ENCODE results near the gene MAST4. TPM values are rescaled to one million over a fixed set of nuclear protein-coding genes. Genes with fewer than 3 reads are reported as not detected.

MAST4 gene
- total RNA-seq, 2 donors from 2014 or later: 11.0 to 11.5 TPM

- peaks cover 29% of the 10 kb centered on the region for H3K4me1 Mint-ChIP-seq
- no peak overlapping the region for H3K27ac Mint-ChIP-seq
- no peaks in the 10 kb centered on the region for H3K9me3 Mint-ChIP-seq
- TF ChIP-seq CTCF (conservative IDR thresholded peaks at IDR 0.05): no peak
- 93% methylated on average over 1 of the region's 1 CpG; no CpG with 5 or more reads in 1 of the 2 experiments for WGBS, 2 experiments (ENCODE audit: insufficient coverage in 1 of 2, insufficient read length in 1 of 2)
- DNase-seq: no peak
- Histone ChIP-seq H3K4me3 (ENCODE audit: low read length) (no peak overlapping the region), H3K4me1 (ENCODE audit: control insufficient read depth, insufficient read depth, low read length) (peaks cover 8% of the 10 kb centered on the region), H3K9me3 (ENCODE audit: control insufficient read depth, low read length) (no peaks in the 10 kb centered on the region), H3K36me3 (ENCODE audit: control insufficient read depth, insufficient read depth, low read length) (no peaks in the 10 kb centered on the region), H3K9ac (ENCODE audit: extremely low read depth, low read length, poor library complexity, severe bottlenecking) (no peak overlapping the region), H3K27me3 (ENCODE audit: control insufficient read depth, insufficient read depth, low read length, poor library complexity, severe bottlenecking) (no peaks in the 10 kb centered on the region), H3K27ac (ENCODE audit: low read depth, low read length) (no peak overlapping the region)
- no peaks in the 10 kb centered on the region for H3K36me3 Mint-ChIP-seq (ENCODE audit: low read depth)
- H3K27me3 Mint-ChIP-seq (ENCODE audit: insufficient read depth): peaks cover 42% of the 10 kb centered on the region
- no peak overlapping the region for H3K4me3 Mint-ChIP-seq
These were observed 105.1 kb downstream of the MAST4 start for GRCh38 chr5:66701244-66701643.

GRCh38 chr5:66702426-66702825 is 106.2 kb downstream of the MAST4 start:
- Histone ChIP-seq H3K9me3 (ENCODE audit: control insufficient read depth, low read length) (no peaks in the 10 kb centered on the region), H3K27me3 (ENCODE audit: control insufficient read depth, insufficient read depth, low read length, poor library complexity, severe bottlenecking) (no peaks in the 10 kb centered on the region), H3K4me1 (ENCODE audit: control insufficient read depth, insufficient read depth, low read length) (peaks cover 8% of the 10 kb centered on the region), H3K4me3 (ENCODE audit: low read length) (no peak overlapping the region), H3K27ac (ENCODE audit: low read depth, low read length) (no peak overlapping the region), H3K36me3 (ENCODE audit: control insufficient read depth, insufficient read depth, low read length) (no peaks in the 10 kb centered on the region), H3K9ac (ENCODE audit: extremely low read depth, low read length, poor library complexity, severe bottlenecking) (no peak overlapping the region)
- Mint-ChIP-seq H3K4me3 (no peak overlapping the region), H3K36me3 (ENCODE audit: low read depth) (no peaks in the 10 kb centered on the region), H3K27ac (no peak overlapping the region), H3K4me1 (peaks cover 36% of the 10 kb centered on the region), H3K27me3 (ENCODE audit: insufficient read depth) (peaks cover 47% of the 10 kb centered on the region), H3K9me3 (no peaks in the 10 kb centered on the region)
- no peak for DNase-seq
- TF ChIP-seq CTCF (conservative IDR thresholded peaks at IDR 0.05): no peak
- 84 to 93% methylated on average over 3 of the region's 3 CpGs for WGBS, 2 experiments (ENCODE audit: insufficient coverage in 1 of 2, insufficient read length in 1 of 2)

GRCh38 chr5:66704790-66705425 is 108.7 kb downstream of the MAST4 start:
- Mint-ChIP-seq H3K27me3 (ENCODE audit: insufficient read depth) (peaks cover 55% of the 10 kb centered on the region), H3K9me3 (no peaks in the 10 kb centered on the region), H3K4me3 (no peak overlapping the region), H3K36me3 (ENCODE audit: low read depth) (no peaks in the 10 kb centered on the region), H3K27ac (no peak overlapping the region), H3K4me1 (peaks cover 24% of the 10 kb centered on the region)
- Histone ChIP-seq H3K9me3 (ENCODE audit: control insufficient read depth, low read length) (no peaks in the 10 kb centered on the region), H3K27me3 (ENCODE audit: control insufficient read depth, insufficient read depth, low read length, poor library complexity, severe bottlenecking) (no peaks in the 10 kb centered on the region), H3K4me1 (ENCODE audit: control insufficient read depth, insufficient read depth, low read length) (peaks cover 4% of the 10 kb centered on the region), H3K36me3 (ENCODE audit: control insufficient read depth, insufficient read depth, low read length) (no peaks in the 10 kb centered on the region), H3K27ac (ENCODE audit: low read depth, low read length) (no peak overlapping the region), H3K4me3 (ENCODE audit: low read length) (no peak overlapping the region), H3K9ac (ENCODE audit: extremely low read depth, low read length, poor library complexity, severe bottlenecking) (no peak overlapping the region)
- TF ChIP-seq CTCF (conservative IDR thresholded peaks at IDR 0.05): no peak
- 52 to 60% methylated on average over 1 to 3 of the region's 3 CpGs for WGBS, 2 experiments (ENCODE audit: insufficient coverage in 1 of 2, insufficient read length in 1 of 2)
- no peak for DNase-seq

Measured in endodermal cell (in vitro differentiated cells).